ENCODE results near the gene DZIP1.

The DZIP1 gene

GRCh38 chr13:95541308-95541707 lies 103.2 kb downstream of the DZIP1 start:
- DNase-seq: no peak

GRCh38 chr13:95540888-95541287 lies 103.6 kb downstream of the DZIP1 start:
- no peak for DNase-seq

GRCh38 chr13:95536632-95537241 lies 107.8 kb downstream of the DZIP1 start:
- DNase-seq: no peak

GRCh38 chr13:95535243-95535642 lies 109.3 kb downstream of the DZIP1 start:
- DNase-seq: no peak

- no peak for DNase-seq
These were observed 110.9 kb downstream of the DZIP1 start for GRCh38 chr13:95533545-95534160.

- DNase-seq: no peak
These were observed 114.3 kb downstream of the DZIP1 start for GRCh38 chr13:95530178-95530577.

Data from activated naive CD4-positive, alpha-beta T cell treated with Interleukin-2 at 50 U/mL for 16 hours (primary cell).